GM12878 (cell line): Measurements from ENCODE around the gene ORAI1. TPM values are rescaled to one million over a fixed set of nuclear protein-coding genes. Genes with fewer than 3 reads are reported as not detected.

Source experiments
- ATAC-seq: fragments of 200-7000 bp; cut with Tn5 transposase; 3 replicates; pipeline ENCODE4 v1.9.1; 2020; ENCODE audit warnings: mild to moderate bottlenecking, moderate library complexity
- BruUV-seq: library from RNA; stranded (reverse); fragments of 400-500 nt; replicated peaks from 2 replicates; lab custom pipeline; 2021; lab: Mats Ljungman, UMichigan
- CTCF ChIA-PET: fragments of 300-600 bp; sonication (Branson Sonifier 250); formaldehyde crosslinking; extraction: SDS; loops from one replicate; lab custom pipeline; 2021; ENCODE audit warnings: inconsistent platforms; lab: Yijun Ruan, JAX
- POLR2A ChIA-PET: fragments of 350-600 bp; formaldehyde crosslinking; extraction: SDS; loops from one replicate; lab custom pipeline; 2021; ENCODE audit warnings: inconsistent platforms; lab: Charles Lee
- RAD21 ChIA-PET: fragments of 300-600 bp; sonication (Branson Sonifier 250); formaldehyde crosslinking; loops from one replicate; lab custom pipeline; 2023; ENCODE audit warnings: antibody characterized with exemption; ENCODE audit not compliant: unreplicated experiment; lab: Charles Lee
- SMC1A ChIA-PET: fragments of 300-600 bp; sonication (Branson Sonifier 250); formaldehyde crosslinking; loops from one replicate; lab custom pipeline; 2023; ENCODE audit not compliant: unreplicated experiment, uncharacterized antibody; lab: Charles Lee
- DNase-seq: peaks from one replicate; pipeline ENCODE4 v3.0.0-alpha.2; 2011; ENCODE audit warnings: low read depth, low spot score
- FAIRE-seq: peaks from 3 replicates; lab custom pipeline; 2011; peaks lifted over from hg19 to GRCh38; lab: Jason Lieb, UNC
- H2AFZ ChIP-seq: 2 replicates; pipeline ENCODE4 v1.6.0; 2011; ENCODE audit warnings: low read depth, low read length, control low read depth; ENCODE audit not compliant: control insufficient read depth
- H3K27ac ChIP-seq: 2 replicates; pipeline ENCODE4 v1.5.1; 2011; ENCODE audit warnings: control low read depth; ENCODE audit not compliant: control insufficient read depth, insufficient read depth
- H3K27me3 ChIP-seq, 2 experiments: replicated peaks in 1 of 2; 2 replicates each; pipeline versions ENCODE4 v1.6.0 to v1.6.1; 2011; ENCODE audit warnings: low read length in 1 of 2; ENCODE audit not compliant: control insufficient read depth in 2 of 2, insufficient read depth in 2 of 2
- H3K36me3 ChIP-seq, 2 experiments: 2 replicates each; pipeline ENCODE4 v1.5.1; 2011; ENCODE audit warnings: low read length in 1 of 2; ENCODE audit not compliant: control insufficient read depth in 2 of 2, insufficient read depth in 2 of 2
- H3K4me1 ChIP-seq: 2 replicates; pipeline ENCODE4 v1.6.1; 2011; ENCODE audit warnings: mild to moderate bottlenecking, low read length, moderate library complexity, mixed read lengths; ENCODE audit not compliant: control insufficient read depth, insufficient read depth
- H3K4me2 ChIP-seq: 2 replicates; pipeline ENCODE4 v1.6.0; 2011; ENCODE audit warnings: control low read depth; ENCODE audit not compliant: control insufficient read depth, insufficient read depth
- H3K4me3 ChIP-seq: fragments of 200-600 bp; sonication (generic); 2 replicates; pipeline ENCODE4 v1.5.1; 2016
- H3K79me2 ChIP-seq: 2 replicates; pipeline ENCODE4 v1.6.0; 2011; ENCODE audit warnings: low read length; ENCODE audit not compliant: control insufficient read depth, insufficient read depth
- H3K9ac ChIP-seq: 2 replicates; pipeline ENCODE4 v1.8.0; 2011; ENCODE audit warnings: low read length, control low read depth, mixed read lengths; ENCODE audit not compliant: control insufficient read depth, insufficient read depth
- H3K9me3 ChIP-seq: replicated peaks from 3 replicates; pipeline ENCODE4 v1.5.1; 2011; ENCODE audit warnings: mild to moderate bottlenecking, low read length; ENCODE audit not compliant: control insufficient read depth, insufficient read depth
- H4K20me1 ChIP-seq: 2 replicates; pipeline ENCODE4 v1.6.0; 2011; ENCODE audit not compliant: control insufficient read depth, insufficient read depth
- BCL11A ChIP-seq: IDR thresholded peaks from 2 replicates; pipeline ENCODE4 v1.6.1; 2011; ENCODE audit warnings: low read depth, low read length
- ETV6 ChIP-seq, 2 experiments: fragments of 450-650 bp in 1 of 2; IDR thresholded peaks in 1 of 2; conservative IDR thresholded peaks in 1 of 2; 2 replicates each; pipeline ENCODE4 v1.6.1; 2014; ENCODE audit warnings: antibody characterized with exemption in 1 of 2, borderline replicate concordance in 1 of 2, low read depth in 1 of 2, mild to moderate bottlenecking in 1 of 2, moderate library complexity in 1 of 2
- JUNB ChIP-seq: IDR thresholded peaks from 2 replicates; pipeline ENCODE4 v1.6.1; 2016; ENCODE audit warnings: antibody characterized with exemption, mild to moderate bottlenecking
- MYC ChIP-seq: IDR thresholded peaks from 2 replicates; pipeline ENCODE4 v1.6.1; 2011; ENCODE audit warnings: mild to moderate bottlenecking, low read length, moderate library complexity, inconsistent platforms; ENCODE audit not compliant: insufficient read depth, insufficient replicate concordance, insufficient read length, severe bottlenecking
- NRF1 ChIP-seq: conservative IDR thresholded peaks from 2 replicates; pipeline ENCODE4 v1.6.1; 2011; ENCODE audit warnings: mild to moderate bottlenecking, low read depth, low read length, improper control_type of control experiment
- PML ChIP-seq: IDR thresholded peaks from 2 replicates; pipeline ENCODE4 v1.6.1; 2012; ENCODE audit warnings: low read length, inconsistent platforms
- RAD51 ChIP-seq: fragments of 450-650 bp; IDR thresholded peaks from 2 replicates; pipeline ENCODE4 v1.6.1; 2016; ENCODE audit warnings: moderate library complexity, mild to moderate bottlenecking, inconsistent platforms
- RBBP5 ChIP-seq: fragments of 200-600 bp; sonication (generic); conservative IDR thresholded peaks from 2 replicates; pipeline ENCODE4 v1.6.1; 2016
- SMC3 ChIP-seq: IDR thresholded peaks from 2 replicates; pipeline ENCODE4 v1.6.1; 2011; ENCODE audit warnings: low read length, improper control_type of control experiment, borderline replicate concordance
- WGBS: methylation state at CpG from one replicate; pipeline ENCODE4 v1.1.6; 2016; ENCODE audit warnings: low lambda C conversion rate; ENCODE audit not compliant: insufficient replicate concordance, insufficient coverage; ENCODE audit errors: missing lambda C conversion rate; 5-methylcytosine and 5-hydroxymethylcytosine counted together
- in situ Hi-C: fragments of 300-500 bp; cut with MboI; formaldehyde crosslinking; loops from 9 replicates; pipeline ENCODE4 v1.14.3; 2018; ENCODE audit warnings: mixed read lengths
- intact Hi-C: fragments of 100-400 bp; cut with micrococcal nuclease; formaldehyde crosslinking; loops from one replicate; pipeline ENCODE4 v1.14.2; 2022; ENCODE audit not compliant: unreplicated experiment
- polyA plus RNA-seq, 11 experiments: library from polyadenylated mRNA; depleted of rRNA in 4 of 11; unstranded in 6 of 11; stranded (reverse) in 5 of 11; fragments of >200 nt; fragmentation: Nextera tagmentation in 4 of 11; fragmentation: Illumina TruSeq in 1 of 11; extraction: Ambion mirVana in 4 of 11; extraction: Trizol in 1 of 11; gene quantifications; 1 replicate in 1 of 11; 2 replicates in 10 of 11; pipeline versions ENCODE4 v1.2.1 to v1.2.3, GENCODE V29; 2011 to 2016; ENCODE audit warnings: inconsistent platforms in 2 of 11, missing spikeins in 2 of 11, low read depth in 1 of 11
- total RNA-seq, 4 experiments: library from RNA; depleted of rRNA in 3 of 4; stranded (reverse); fragments of >200 nt in 3 of 4; fragmentation: Illumina TruSeq in 1 of 4; extraction: Trizol in 1 of 4; gene quantifications; 2 replicates each; pipeline versions ENCODE4 v1.2.1 to v1.2.3, GENCODE V29; 2013 to 2021
- TF ChIP-seq, protein P1 (sequence below): IDR thresholded peaks from 2 replicates; pipeline ENCODE4 v1.6.1; 2011; ENCODE audit warnings: borderline replicate concordance, low read depth, mild to moderate bottlenecking, moderate library complexity, mixed read lengths, low read length; ENCODE audit not compliant: insufficient read depth; ENCODE audit errors: extremely low read length
- TF ChIP-seq, protein P2 (sequence below): fragments of 450-650 bp; IDR thresholded peaks from 2 replicates; pipeline ENCODE4 v1.6.1; 2018; ENCODE audit warnings: mild to moderate bottlenecking, low read depth, moderate library complexity; ENCODE audit not compliant: partially characterized antibody
- TF ChIP-seq, protein P3 (sequence below): fragments of 450-650 bp; formaldehyde crosslinking; IDR thresholded peaks from 2 replicates; pipeline ENCODE4 v1.4.0; 2022; ENCODE audit warnings: mild to moderate bottlenecking, moderate library complexity
- TF ChIP-seq, protein P4 (sequence below): fragments of 450-650 bp; IDR thresholded peaks from 2 replicates; pipeline ENCODE4 v1.6.1; 2016; ENCODE audit warnings: mild to moderate bottlenecking

ORAI1 gene
- total and polyA plus RNA-seq, 10 of the 15 experiments (the other 5 are each of a cell fraction or from before 2014, with no cell fraction given): 5.5 to 33.1 (median 11.8) TPM

DNA sequence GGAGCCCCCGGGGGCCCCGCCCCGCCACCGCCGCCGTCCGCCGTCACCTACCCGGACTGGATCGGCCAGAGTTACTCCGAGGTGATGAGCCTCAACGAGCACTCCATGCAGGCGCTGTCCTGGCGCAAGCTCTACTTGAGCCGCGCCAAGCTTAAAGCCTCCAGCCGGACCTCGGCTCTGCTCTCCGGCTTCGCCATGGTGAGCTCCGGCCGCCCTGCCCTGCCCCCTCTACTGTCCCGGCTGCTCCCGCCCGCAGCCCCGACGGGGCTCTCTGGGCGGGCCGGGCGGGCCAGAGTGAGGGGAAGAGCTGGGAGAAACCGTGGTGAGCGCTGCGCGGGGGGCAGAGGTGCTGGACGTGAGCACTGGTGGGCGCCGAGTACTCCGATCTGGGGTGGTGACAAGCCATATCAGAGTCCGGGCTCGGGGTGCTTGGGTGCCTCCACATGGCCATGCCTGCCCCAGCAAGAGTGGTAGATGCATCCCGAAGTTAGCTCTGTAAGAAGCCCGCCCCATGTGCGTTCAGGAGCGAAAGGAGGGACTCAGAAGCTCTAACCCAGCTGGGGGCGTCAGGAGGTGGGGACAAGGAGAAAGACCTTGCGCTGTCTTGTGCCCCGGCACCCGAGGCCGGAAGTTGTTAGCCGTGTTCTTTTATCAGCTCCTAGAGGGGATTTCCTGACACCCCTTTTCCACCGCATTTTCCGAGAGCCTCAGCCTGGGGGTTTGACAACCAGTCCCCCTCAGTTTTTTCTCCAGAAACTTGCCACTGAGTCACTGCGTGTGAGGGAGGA is 717 bp downstream of the ORAI1 start:
- intact Hi-C loops: loop anchor here (2.0 kb wide), 2 partner anchors 36 to 38 kb away; no protein-coding TSS in a partner anchor
- Histone ChIP-seq H3K9ac (peak overlapping the region; percentile 89), H4K20me1 (no peaks in the 10 kb centered on the region), H2AFZ (peak overlapping the region; percentile 64), H3K27ac (peak overlapping the region; percentile 92), H3K4me2 (peak overlapping the region; percentile 86), H3K79me2 (peaks cover 51% of the 10 kb centered on the region), H3K4me1 (peaks cover 24% of the 10 kb centered on the region), H3K4me3 (peak overlapping the region; percentile 83), H3K9me3 (no peaks in the 10 kb centered on the region), H3K36me3 (no peaks in the 10 kb centered on the region; a peak in 1 of 4 replicates), H3K27me3 (no peaks in the 10 kb centered on the region)
- CTCF ChIA-PET: interaction anchor here (0.8 to 7.4 kb wide), 29 partner anchors 10 to 388 kb away, joined by 3 to 80 read pairs (median 5); partner anchors contain the start of gene MORN3
- in situ Hi-C loops: no loop called here
- SMC1A ChIA-PET: interaction anchor here (0.7 to 6.3 kb wide), 31 partner anchors 10 to 128 kb away, joined by 3 to 60 read pairs (median 4); partner anchors contain the start of genes KDM2B and MORN3
- TSS peak; percentile 75 for BruUV-seq
- POLR2A ChIA-PET: interaction anchor here (0.6 to 3.9 kb wide), 26 partner anchors 10 to 175 kb away, joined by 3 to 20 read pairs (median 8); no protein-coding TSS in a partner anchor
- 3% methylated on average over 42 of the region's 53 CpGs for WGBS
- RAD21 ChIA-PET: interaction anchor here (0.6 to 5.1 kb wide), 31 partner anchors 8 to 175 kb away, joined by 3 to 61 read pairs (median 5); partner anchors contain the start of genes KDM2B, MORN3 and RHOF
- ATAC-seq (peak; percentile 69), DNase-seq (no peak), FAIRE-seq (peak; percentile 49)
- TF ChIP-seq, protein P1, sequence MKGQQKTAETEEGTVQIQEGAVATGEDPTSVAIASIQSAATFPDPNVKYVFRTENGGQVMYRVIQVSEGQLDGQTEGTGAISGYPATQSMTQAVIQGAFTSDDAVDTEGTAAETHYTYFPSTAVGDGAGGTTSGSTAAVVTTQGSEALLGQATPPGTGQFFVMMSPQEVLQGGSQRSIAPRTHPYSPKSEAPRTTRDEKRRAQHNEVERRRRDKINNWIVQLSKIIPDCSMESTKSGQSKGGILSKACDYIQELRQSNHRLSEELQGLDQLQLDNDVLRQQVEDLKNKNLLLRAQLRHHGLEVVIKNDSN: no peak
- no peak for TF ChIP-seq ETV6 (conservative IDR thresholded peaks at IDR 0.05 in 1 of 2, IDR thresholded peaks at IDR 0.05 in 1 of 2; ENCODE audit: borderline replicate concordance in 1 of 2, low read depth in 1 of 2)
- peak; percentile 2; the same call in 1 of the 2 replicates for TF ChIP-seq SMC3
- TF ChIP-seq JUNB: 0 out of 2 replicates have a peak, but pooled peaks have one; percentile 5
- TF ChIP-seq PML: 0 out of 2 replicates have a peak, but pooled peaks have one; percentile 32
- no peak for TF ChIP-seq BCL11A
- no peak for TF ChIP-seq RAD51
- no peak for TF ChIP-seq RBBP5
- TF ChIP-seq, protein P2, sequence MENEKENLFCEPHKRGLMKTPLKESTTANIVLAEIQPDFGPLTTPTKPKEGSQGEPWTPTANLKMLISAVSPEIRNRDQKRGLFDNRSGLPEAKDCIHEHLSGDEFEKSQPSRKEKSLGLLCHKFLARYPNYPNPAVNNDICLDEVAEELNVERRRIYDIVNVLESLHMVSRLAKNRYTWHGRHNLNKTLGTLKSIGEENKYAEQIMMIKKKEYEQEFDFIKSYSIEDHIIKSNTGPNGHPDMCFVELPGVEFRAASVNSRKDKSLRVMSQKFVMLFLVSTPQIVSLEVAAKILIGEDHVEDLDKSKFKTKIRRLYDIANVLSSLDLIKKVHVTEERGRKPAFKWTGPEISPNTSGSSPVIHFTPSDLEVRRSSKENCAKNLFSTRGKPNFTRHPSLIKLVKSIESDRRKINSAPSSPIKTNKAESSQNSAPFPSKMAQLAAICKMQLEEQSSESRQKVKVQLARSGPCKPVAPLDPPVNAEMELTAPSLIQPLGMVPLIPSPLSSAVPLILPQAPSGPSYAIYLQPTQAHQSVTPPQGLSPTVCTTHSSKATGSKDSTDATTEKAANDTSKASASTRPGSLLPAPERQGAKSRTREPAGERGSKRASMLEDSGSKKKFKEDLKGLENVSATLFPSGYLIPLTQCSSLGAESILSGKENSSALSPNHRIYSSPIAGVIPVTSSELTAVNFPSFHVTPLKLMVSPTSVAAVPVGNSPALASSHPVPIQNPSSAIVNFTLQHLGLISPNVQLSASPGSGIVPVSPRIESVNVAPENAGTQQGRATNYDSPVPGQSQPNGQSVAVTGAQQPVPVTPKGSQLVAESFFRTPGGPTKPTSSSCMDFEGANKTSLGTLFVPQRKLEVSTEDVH: no peak
- TF ChIP-seq, protein P3, sequence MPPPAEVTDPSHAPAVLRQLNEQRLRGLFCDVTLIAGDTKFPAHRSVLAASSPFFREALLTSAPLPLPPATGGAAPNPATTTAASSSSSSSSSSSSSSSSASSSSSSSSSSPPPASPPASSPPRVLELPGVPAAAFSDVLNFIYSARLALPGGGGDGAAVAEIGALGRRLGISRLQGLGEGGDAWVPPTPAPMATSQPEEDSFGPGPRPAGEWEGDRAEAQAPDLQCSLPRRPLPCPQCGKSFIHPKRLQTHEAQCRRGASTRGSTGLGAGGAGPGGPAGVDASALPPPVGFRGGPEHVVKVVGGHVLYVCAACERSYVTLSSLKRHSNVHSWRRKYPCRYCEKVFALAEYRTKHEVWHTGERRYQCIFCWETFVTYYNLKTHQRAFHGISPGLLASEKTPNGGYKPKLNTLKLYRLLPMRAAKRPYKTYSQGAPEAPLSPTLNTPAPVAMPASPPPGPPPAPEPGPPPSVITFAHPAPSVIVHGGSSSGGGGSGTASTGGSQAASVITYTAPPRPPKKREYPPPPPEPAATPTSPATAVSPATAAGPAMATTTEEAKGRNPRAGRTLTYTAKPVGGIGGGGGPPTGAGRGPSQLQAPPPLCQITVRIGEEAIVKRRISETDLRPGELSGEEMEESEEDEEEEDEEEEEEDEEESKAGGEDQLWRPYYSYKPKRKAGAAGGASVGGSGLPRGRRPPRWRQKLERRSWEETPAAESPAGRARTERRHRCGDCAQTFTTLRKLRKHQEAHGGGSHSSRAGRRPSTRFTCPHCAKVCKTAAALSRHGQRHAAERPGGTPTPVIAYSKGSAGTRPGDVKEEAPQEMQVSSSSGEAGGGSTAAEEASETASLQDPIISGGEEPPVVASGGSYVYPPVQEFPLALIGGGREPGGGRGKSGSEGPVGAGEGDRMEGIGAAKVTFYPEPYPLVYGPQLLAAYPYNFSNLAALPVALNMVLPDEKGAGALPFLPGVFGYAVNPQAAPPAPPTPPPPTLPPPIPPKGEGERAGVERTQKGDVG (CRISPR knock-in tag): no peak
- TF ChIP-seq MYC: no peak
- TF ChIP-seq, protein P4, sequence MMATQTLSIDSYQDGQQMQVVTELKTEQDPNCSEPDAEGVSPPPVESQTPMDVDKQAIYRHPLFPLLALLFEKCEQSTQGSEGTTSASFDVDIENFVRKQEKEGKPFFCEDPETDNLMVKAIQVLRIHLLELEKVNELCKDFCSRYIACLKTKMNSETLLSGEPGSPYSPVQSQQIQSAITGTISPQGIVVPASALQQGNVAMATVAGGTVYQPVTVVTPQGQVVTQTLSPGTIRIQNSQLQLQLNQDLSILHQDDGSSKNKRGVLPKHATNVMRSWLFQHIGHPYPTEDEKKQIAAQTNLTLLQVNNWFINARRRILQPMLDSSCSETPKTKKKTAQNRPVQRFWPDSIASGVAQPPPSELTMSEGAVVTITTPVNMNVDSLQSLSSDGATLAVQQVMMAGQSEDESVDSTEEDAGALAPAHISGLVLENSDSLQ: peak; percentile 26; the same call in 1 of the 2 replicates
- TF ChIP-seq NRF1: no peak
